ENCODE measurements around the gene EXOG.

The EXOG gene

GRCh38 chr3:38510631-38511030 is 14.5 kb downstream of the EXOG start:
- no peak for DNase-seq (ENCODE audit: low spot score)

GRCh38 chr3:38511546-38511945 is 15.4 kb downstream of the EXOG start:
- no peak for DNase-seq (ENCODE audit: low spot score)

- DNase-seq (ENCODE audit: low spot score) = no peak
Observed at GRCh38 chr3:38515367-38515766, 19.2 kb downstream of the EXOG start.

GRCh38 chr3:38516669-38517068 is 20.5 kb downstream of the EXOG start:
- no peak for DNase-seq (ENCODE audit: low spot score)

- no peak for DNase-seq (ENCODE audit: low spot score)
Observed at GRCh38 chr3:38519000-38519399, 22.9 kb downstream of the EXOG start.

- DNase-seq (ENCODE audit: low spot score) = no peak
Observed at GRCh38 chr3:38519651-38520050, 23.5 kb downstream of the EXOG start.

GRCh38 chr3:38521391-38521987 is 25.3 kb downstream of the EXOG start:
- peak; percentile 64 for DNase-seq (ENCODE audit: low spot score)

GRCh38 chr3:38522002-38522401 is 25.9 kb downstream of the EXOG start:
- no peak for DNase-seq (ENCODE audit: low spot score)

- DNase-seq (ENCODE audit: low spot score) = no peak
Observed at GRCh38 chr3:38524141-38524739, 28.1 kb downstream of the EXOG start.

GRCh38 chr3:38526792-38527191 is 30.7 kb downstream of the EXOG start:
- no peak for DNase-seq (ENCODE audit: low spot score)

- no peak for DNase-seq (ENCODE audit: low spot score)
Observed at GRCh38 chr3:38528457-38528856, 32.3 kb downstream of the EXOG start.

- no peak for DNase-seq (ENCODE audit: low spot score)
Observed at GRCh38 chr3:38532529-38532928, 36.4 kb downstream of the EXOG start.

GRCh38 chr3:38533285-38533976 is 37.3 kb downstream of the EXOG start:
- no peak for DNase-seq (ENCODE audit: low spot score)

- no peak for DNase-seq (ENCODE audit: low spot score)
Observed at GRCh38 chr3:38534180-38534579, 38.0 kb downstream of the EXOG start.

GRCh38 chr3:38534604-38535003 is 38.5 kb downstream of the EXOG start:
- no peak for DNase-seq (ENCODE audit: low spot score)

- no peak for DNase-seq (ENCODE audit: low spot score)
Observed at GRCh38 chr3:38536671-38537070, 40.5 kb downstream of the EXOG start.

GRCh38 chr3:38538773-38539353 is 42.7 kb downstream of the EXOG start:
- no peak for DNase-seq (ENCODE audit: low spot score)

GRCh38 chr3:38541806-38542205 is 45.7 kb downstream of the EXOG start:
- DNase-seq (ENCODE audit: low spot score) = no peak

- no peak for DNase-seq (ENCODE audit: low spot score)
Observed at GRCh38 chr3:38542401-38543298, 46.5 kb downstream of the EXOG start.

GRCh38 chr3:38543586-38543985 is 47.4 kb downstream of the EXOG start:
- no peak for DNase-seq (ENCODE audit: low spot score)

GRCh38 chr3:38544926-38545325 is 48.8 kb downstream of the EXOG start:
- no peak for DNase-seq (ENCODE audit: low spot score)

GRCh38 chr3:38545550-38545949 is 49.4 kb downstream of the EXOG start:
- no peak for DNase-seq (ENCODE audit: low spot score)
